Lower leg skin (tissue), 3 donors: ENCODE measurements around the gene KRT76.

Experiments
- POLR2A ChIP-seq, 2 donors: fragments of 450-650 bp; IDR thresholded peaks; one replicate each; pipeline ENCODE4 v1.6.1; 2016 to 2017; ENCODE audit warnings: antibody characterized with exemption in 2 of 2, mild to moderate bottlenecking in 1 of 2, moderate library complexity in 1 of 2
- TF ChIP-seq, protein P1 (sequence below), 3 donors: fragments of 450-650 bp; IDR thresholded peaks; one replicate each; pipeline ENCODE4 v1.5.1; 2016; ENCODE audit warnings: antibody characterized with exemption in 3 of 3, mild to moderate bottlenecking in 3 of 3, moderate library complexity in 2 of 3

DNA sequence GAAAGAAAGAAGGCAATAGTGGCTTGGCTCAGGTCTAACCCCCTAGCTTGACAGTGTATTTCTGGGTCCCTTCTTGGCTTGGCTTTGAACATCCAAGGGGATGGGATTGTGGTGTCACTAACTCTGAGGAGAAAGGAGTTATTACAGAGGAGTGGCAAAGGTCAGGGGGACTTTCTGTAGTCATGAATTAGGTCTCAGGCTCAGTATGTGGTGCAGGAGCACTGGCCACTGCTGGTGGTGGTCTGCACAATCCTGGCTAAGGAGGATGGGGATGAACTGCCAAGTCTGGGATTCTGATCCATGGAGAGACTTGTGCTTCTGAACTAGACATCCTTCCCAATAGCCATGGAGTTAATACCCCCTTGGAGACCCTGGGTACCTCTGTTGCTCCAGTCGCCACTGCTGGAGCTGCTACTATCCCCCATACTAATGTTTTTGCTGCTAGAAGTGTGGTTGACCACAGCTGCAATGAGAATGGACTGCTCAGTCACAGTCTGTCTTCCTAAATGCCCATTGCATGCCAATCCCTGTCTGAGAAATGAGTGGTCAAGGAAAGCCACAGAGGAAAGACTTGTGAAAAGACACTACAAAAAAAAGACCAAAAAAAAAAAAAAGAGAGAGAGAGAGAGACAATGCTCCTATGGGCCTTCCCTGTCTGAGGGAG, 32.5 kb downstream of the KRT76 start:
- TF ChIP-seq, protein P1, sequence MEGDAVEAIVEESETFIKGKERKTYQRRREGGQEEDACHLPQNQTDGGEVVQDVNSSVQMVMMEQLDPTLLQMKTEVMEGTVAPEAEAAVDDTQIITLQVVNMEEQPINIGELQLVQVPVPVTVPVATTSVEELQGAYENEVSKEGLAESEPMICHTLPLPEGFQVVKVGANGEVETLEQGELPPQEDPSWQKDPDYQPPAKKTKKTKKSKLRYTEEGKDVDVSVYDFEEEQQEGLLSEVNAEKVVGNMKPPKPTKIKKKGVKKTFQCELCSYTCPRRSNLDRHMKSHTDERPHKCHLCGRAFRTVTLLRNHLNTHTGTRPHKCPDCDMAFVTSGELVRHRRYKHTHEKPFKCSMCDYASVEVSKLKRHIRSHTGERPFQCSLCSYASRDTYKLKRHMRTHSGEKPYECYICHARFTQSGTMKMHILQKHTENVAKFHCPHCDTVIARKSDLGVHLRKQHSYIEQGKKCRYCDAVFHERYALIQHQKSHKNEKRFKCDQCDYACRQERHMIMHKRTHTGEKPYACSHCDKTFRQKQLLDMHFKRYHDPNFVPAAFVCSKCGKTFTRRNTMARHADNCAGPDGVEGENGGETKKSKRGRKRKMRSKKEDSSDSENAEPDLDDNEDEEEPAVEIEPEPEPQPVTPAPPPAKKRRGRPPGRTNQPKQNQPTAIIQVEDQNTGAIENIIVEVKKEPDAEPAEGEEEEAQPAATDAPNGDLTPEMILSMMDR (IDR thresholded peaks at IDR 0.05) = no peak
- no peak for TF ChIP-seq POLR2A (IDR thresholded peaks at IDR 0.05)
